Measurements from ENCODE around the gene CLSTN1.

DNA sequence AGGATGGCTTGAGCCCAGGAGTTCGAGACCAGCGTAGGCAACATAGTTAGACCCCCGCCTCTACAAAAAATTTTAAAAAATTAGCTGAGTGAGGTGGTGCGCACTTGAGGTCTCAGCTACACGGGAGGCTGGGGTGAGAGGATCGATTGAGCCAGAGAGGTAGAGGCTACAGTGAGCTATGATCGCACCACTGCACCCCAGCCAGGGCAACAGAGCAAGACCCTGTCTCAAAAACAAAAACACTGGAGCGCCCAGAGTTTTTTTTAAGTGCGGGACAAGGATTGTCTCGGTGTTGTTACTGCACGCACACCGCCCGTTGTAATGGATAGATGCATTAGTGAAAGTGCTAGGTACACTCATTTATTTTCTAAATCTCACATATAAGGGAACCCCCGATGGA lies 135.2 kb downstream of the CLSTN1 start:
- TF ChIP-seq CREB5 (CRISPR knock-in tag; IDR thresholded peaks at IDR 0.05; ENCODE audit: low read depth) (no peak), ZNF565 (CRISPR knock-in tag; conservative IDR thresholded peaks at IDR 0.05; ENCODE audit: low read depth) (no peak), ARNTL (CRISPR knock-in tag; IDR thresholded peaks at IDR 0.05; ENCODE audit: borderline replicate concordance, low read depth) (no peak), CSDC2 (CRISPR knock-in tag; IDR thresholded peaks at IDR 0.05) (no peak)
